Tibial artery (tissue), 4 donors: ENCODE results near the gene RIC8A.

ENCODE experiments used
- DNase-seq, 2 donors: peaks; one replicate each; pipeline ENCODE4 v3.0.0-alpha.2; 2019
- H3K27ac ChIP-seq, 2 donors: fragments of 200-600 bp; sonication (generic) in 1 of 2; 1 replicate in 1 of 2; 2 replicates in 1 of 2; pipeline ENCODE4 v1.5.1; 2018 to 2019; ENCODE audit warnings: mild to moderate bottlenecking in 1 of 2
- H3K27me3 ChIP-seq, 2 donors: fragments of 200-600 bp; sonication (generic) in 1 of 2; one replicate each; pipeline versions ENCODE4 v1.5.1 to v1.6.0; 2016 to 2019
- H3K36me3 ChIP-seq, 3 donors: fragments of 200-600 bp; sonication (generic) in 2 of 3; one replicate each; pipeline ENCODE4 v1.5.1; 2016 to 2019; ENCODE audit warnings: mild to moderate bottlenecking in 2 of 3
- H3K4me1 ChIP-seq, 4 donors: fragments of 200-600 bp; sonication (generic) in 2 of 4; 1 replicate in 3 of 4; 2 replicates in 1 of 4; pipeline ENCODE4 v1.5.1; 2016 to 2019
- H3K4me3 ChIP-seq, 2 donors: fragments of 200-600 bp; sonication (generic) in 1 of 2; 1 replicate in 1 of 2; 2 replicates in 1 of 2; pipeline ENCODE4 v1.5.1; 2018 to 2019; ENCODE audit warnings: mild to moderate bottlenecking in 2 of 2
- H3K9me3 ChIP-seq, 3 donors: fragments of 200-600 bp; sonication (generic) in 1 of 3; one replicate each; pipeline ENCODE4 v1.5.1; 2016 to 2019
- intact Hi-C: fragments of 100-400 bp; cut with DNase I; formaldehyde crosslinking; loops from one replicate; pipeline ENCODE4 v1.15.0; 2023; ENCODE audit warnings: low total_unique reads
- TF ChIP-seq, protein P1 (sequence below), 2 experiments: fragments of 200-600 bp in 1 of 2; fragments of 450-650 bp in 1 of 2; IDR thresholded peaks; one replicate each; pipeline ENCODE4 v1.5.1; 2017 to 2019; ENCODE audit warnings: antibody characterized with exemption in 2 of 2, mild to moderate bottlenecking in 1 of 2, moderate library complexity in 1 of 2

The RIC8A gene

GRCh38 chr11:225734-226453 lies 18.4 kb downstream of the RIC8A start:
- no peak overlapping the region for H3K4me3 ChIP-seq
- no peaks in the 10 kb centered on the region for H3K27me3 ChIP-seq
- no peaks in the 10 kb centered on the region for H3K4me1 ChIP-seq
- H3K36me3 ChIP-seq = peaks cover 0 to 34% (median 9%) of the 10 kb centered on the region in 3 donors
- peak in 1 of 2 donors; percentile 2 for DNase-seq
- TF ChIP-seq, protein P1, sequence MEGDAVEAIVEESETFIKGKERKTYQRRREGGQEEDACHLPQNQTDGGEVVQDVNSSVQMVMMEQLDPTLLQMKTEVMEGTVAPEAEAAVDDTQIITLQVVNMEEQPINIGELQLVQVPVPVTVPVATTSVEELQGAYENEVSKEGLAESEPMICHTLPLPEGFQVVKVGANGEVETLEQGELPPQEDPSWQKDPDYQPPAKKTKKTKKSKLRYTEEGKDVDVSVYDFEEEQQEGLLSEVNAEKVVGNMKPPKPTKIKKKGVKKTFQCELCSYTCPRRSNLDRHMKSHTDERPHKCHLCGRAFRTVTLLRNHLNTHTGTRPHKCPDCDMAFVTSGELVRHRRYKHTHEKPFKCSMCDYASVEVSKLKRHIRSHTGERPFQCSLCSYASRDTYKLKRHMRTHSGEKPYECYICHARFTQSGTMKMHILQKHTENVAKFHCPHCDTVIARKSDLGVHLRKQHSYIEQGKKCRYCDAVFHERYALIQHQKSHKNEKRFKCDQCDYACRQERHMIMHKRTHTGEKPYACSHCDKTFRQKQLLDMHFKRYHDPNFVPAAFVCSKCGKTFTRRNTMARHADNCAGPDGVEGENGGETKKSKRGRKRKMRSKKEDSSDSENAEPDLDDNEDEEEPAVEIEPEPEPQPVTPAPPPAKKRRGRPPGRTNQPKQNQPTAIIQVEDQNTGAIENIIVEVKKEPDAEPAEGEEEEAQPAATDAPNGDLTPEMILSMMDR (IDR thresholded peaks at IDR 0.05) = no peak
- H3K9me3 ChIP-seq = no peaks in the 10 kb centered on the region
- intact Hi-C loops = no loop called here
- no peak overlapping the region for H3K27ac ChIP-seq

DNA sequence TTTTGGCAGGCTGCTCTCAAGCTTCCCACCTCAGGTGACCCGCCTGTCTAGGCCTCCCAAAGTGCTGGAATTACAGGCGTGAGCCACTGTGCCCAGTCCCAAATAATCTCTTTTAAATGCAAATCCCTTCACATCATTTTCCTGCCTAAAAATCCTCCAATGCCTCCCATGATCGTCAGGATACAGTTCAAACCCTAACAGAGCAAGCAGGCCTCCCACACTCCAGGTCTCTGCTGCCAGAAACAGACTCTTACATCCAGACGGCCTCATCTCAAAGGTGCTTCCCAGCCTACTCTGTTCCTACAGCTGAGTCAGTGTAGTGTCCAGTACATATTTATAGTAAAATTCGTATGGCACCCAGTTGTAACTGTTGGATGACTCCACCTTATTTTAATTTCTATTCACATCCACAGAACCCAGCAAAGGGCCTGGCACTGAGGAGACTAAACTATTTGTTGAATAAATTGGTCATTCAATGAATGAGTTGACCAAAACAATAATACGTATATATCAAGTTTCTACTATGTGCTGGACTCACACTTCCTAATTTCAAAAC lies 20.4 kb downstream of the RIC8A start:
- Histone ChIP-seq H3K27ac (no peak overlapping the region), H3K4me1 (no peaks in the 10 kb centered on the region), H3K9me3 (no peaks in the 10 kb centered on the region), H3K27me3 (no peaks in the 10 kb centered on the region), H3K36me3 (peaks cover 0 to 19% (median 3%) of the 10 kb centered on the region in 3 donors), H3K4me3 (no peak overlapping the region)
- DNase-seq = no peak
- TF ChIP-seq, protein P1 (IDR thresholded peaks at IDR 0.05) = no peak
- intact Hi-C loops = no loop called here

DNA sequence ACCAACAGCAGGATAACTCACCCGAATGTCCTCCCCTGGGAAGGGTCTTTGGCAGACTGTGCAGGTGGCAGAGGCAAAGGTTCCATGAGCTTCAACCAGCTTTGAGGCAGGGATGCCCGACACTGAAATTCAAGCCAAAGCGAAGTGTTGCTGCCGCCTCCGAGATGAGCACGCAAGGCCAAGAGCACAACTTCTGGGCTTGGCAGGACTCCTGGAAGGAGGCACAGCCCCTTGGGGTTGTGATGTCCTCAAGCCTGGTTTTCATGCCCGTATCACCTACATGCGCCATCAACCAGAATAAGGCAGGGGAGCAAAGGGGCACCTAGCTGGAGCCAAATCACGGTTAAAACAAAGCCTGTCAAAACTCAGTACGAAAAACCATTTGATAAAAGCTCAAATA lies 22.9 kb downstream of the RIC8A start:
- TF ChIP-seq, protein P1 (IDR thresholded peaks at IDR 0.05) = no peak
- Histone ChIP-seq H3K4me1 (peaks cover 0 to 10% (median 8%) of the 10 kb centered on the region in 4 donors), H3K27me3 (no peaks in the 10 kb centered on the region), H3K9me3 (no peaks in the 10 kb centered on the region), H3K36me3 (peaks cover 0 to 13% (median 3%) of the 10 kb centered on the region in 3 donors), H3K27ac (no peak overlapping the region), H3K4me3 (no peak overlapping the region)
- intact Hi-C loops = no loop called here
- DNase-seq = no peak

DNA sequence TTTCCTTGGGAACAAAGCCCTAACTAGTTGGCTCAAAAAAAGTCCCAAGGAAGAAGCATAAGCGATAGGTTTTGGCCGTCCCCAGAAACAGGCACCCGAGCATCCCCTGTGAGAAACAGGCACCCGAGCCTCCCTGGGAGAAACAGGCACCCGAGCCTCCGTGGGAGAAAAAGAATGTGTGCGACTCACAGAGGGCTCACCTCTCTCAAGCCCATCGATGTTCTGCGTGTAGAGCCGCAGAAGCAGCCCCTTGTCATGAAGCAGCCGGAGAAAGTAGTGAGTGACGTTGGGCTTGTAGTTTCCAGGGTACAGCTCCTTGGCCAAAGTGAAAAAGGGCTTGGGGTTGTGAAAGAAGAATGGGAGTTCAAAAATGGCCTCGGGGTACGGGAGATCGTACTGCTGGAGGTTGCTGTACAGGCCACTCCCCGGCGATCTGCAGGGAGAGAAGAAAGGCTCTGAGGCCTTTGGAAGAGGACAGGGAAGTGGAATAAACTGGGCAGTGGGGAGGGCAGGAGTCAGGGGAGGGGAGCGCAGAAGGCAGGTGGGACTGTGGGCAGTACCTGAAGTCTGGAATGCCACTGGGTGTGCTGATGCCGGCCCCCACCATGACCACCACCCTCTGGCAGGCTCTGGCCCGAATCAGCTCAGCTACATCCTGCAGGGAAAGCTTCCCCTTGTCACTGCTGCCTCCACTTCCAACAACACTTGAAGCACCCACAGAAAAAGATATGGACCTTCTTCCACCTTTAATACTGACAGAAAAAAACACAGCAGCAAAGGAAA lies 25.5 kb downstream of the RIC8A start:
- intact Hi-C loops = no loop called here
- Histone ChIP-seq H3K27ac (no peak overlapping the region), H3K36me3 (peaks cover 0 to 13% (median 3%) of the 10 kb centered on the region in 3 donors), H3K4me1 (peaks cover 0 to 20% (median 18%) of the 10 kb centered on the region in 4 donors), H3K9me3 (no peaks in the 10 kb centered on the region), H3K4me3 (no peak overlapping the region), H3K27me3 (no peaks in the 10 kb centered on the region)
- peak in 1 of 2 donors; percentile 62 for DNase-seq
- TF ChIP-seq, protein P1 (IDR thresholded peaks at IDR 0.05) = no peak

- peak overlapping the region; percentile 95 to 98 for H3K27ac ChIP-seq
These were observed 27.7 kb downstream of the RIC8A start for GRCh38 chr11:235180-235579.

More at GRCh38 chr11:235180-235579, 27.7 kb downstream of the RIC8A start:
- TF ChIP-seq, protein P1 (IDR thresholded peaks at IDR 0.05) = no peak
- peak overlapping the region; percentile 98 to 99 for H3K4me3 ChIP-seq
- H3K27me3 ChIP-seq = no peaks in the 10 kb centered on the region
- H3K9me3 ChIP-seq = no peaks in the 10 kb centered on the region
- H3K4me1 ChIP-seq = peaks cover 0 to 26% (median 23%) of the 10 kb centered on the region in 4 donors
- DNase-seq = no peak
- peaks cover 0 to 17% (median 3%) of the 10 kb centered on the region in 3 donors for H3K36me3 ChIP-seq
- intact Hi-C loops = no loop called here
